SU-DHL-6 (cell line): ENCODE results near the gene HABP4.

ENCODE experiments used
- H2AFZ ChIP-seq: fragments of 200-600 bp; sonication (generic); 2 replicates; pipeline ENCODE4 v1.6.1; 2014; ENCODE audit warnings: low read depth, mild to moderate bottlenecking, moderate library complexity, mixed read lengths, antibody characterized with exemption, low read length; ENCODE audit not compliant: severe bottlenecking
- H3F3A ChIP-seq: fragments of 200-600 bp; shearing (Covaris generic); 2 replicates; pipeline ENCODE4 v1.6.0; 2016; ENCODE audit warnings: antibody characterized with exemption, mild to moderate bottlenecking; ENCODE audit not compliant: insufficient read depth
- H3K27ac ChIP-seq: fragments of 200-600 bp; sonication (generic); 2 replicates; pipeline ENCODE4 v1.5.1; 2016; ENCODE audit warnings: low read depth, mild to moderate bottlenecking, low read length, moderate library complexity, mixed read lengths
- H3K27me3 ChIP-seq: fragments of 200-600 bp; sonication (generic), shearing (Covaris generic); 2 replicates; pipeline ENCODE4 v1.6.0; 2014; ENCODE audit warnings: mild to moderate bottlenecking, low read length
- H3K36me3 ChIP-seq: fragments of 200-600 bp; sonication (generic); 2 replicates; pipeline ENCODE4 v1.6.1; 2014; ENCODE audit warnings: mild to moderate bottlenecking, low read length, mixed read lengths
- H3K4me2 ChIP-seq: fragments of 300-600, 200-600 bp; shearing (Covaris generic), sonication (generic); 2 replicates; pipeline ENCODE4 v1.6.0; 2014; ENCODE audit warnings: low read length, low read depth, mild to moderate bottlenecking; ENCODE audit not compliant: poor library complexity, severe bottlenecking
- H3K4me3 ChIP-seq: fragments of 200-600 bp; sonication (generic); 2 replicates; pipeline ENCODE4 v1.5.1; 2014; ENCODE audit warnings: antibody characterized with exemption, low read length, mild to moderate bottlenecking, mixed read lengths; ENCODE audit not compliant: insufficient read depth, poor library complexity, severe bottlenecking
- H3K79me2 ChIP-seq: fragments of 200-600 bp; sonication (generic); 2 replicates; pipeline ENCODE4 v1.6.1; 2014; ENCODE audit warnings: mild to moderate bottlenecking, low read length, moderate library complexity; ENCODE audit not compliant: insufficient read depth
- H3K9ac ChIP-seq: fragments of 200-600 bp; sonication (generic); 2 replicates; pipeline ENCODE4 v1.7.0; 2014; ENCODE audit warnings: mild to moderate bottlenecking, low read length
- H3K9me2 ChIP-seq: fragments of 200-600 bp; sonication (generic); replicated peaks from 2 replicates; pipeline ENCODE4 v1.6.1; 2014; ENCODE audit warnings: low read length; ENCODE audit not compliant: insufficient read depth
- H3K9me3 ChIP-seq: fragments of 200-600 bp; sonication (generic); 2 replicates; pipeline ENCODE4 v1.6.1; 2014; ENCODE audit warnings: low read length, mixed read lengths; ENCODE audit not compliant: insufficient read depth
- H4K20me1 ChIP-seq: fragments of 200-600 bp; sonication (generic); 2 replicates; pipeline ENCODE4 v1.6.1; 2014; ENCODE audit warnings: low read depth, mild to moderate bottlenecking, antibody characterized with exemption, low read length, moderate library complexity, mixed read lengths
- CTCF ChIP-seq: fragments of 200-600 bp; sonication (generic); IDR thresholded peaks from one replicate; pipeline ENCODE4 v1.5.1; 2017; ENCODE audit warnings: antibody characterized with exemption, mild to moderate bottlenecking, low read length, moderate library complexity; ENCODE audit not compliant: insufficient read depth, poor library complexity, severe bottlenecking
- EZH2phosphoT487 ChIP-seq: fragments of 200-600 bp; sonication (generic), shearing (Covaris generic); conservative IDR thresholded peaks from 2 replicates; pipeline ENCODE4 v1.6.1; 2018; ENCODE audit warnings: mild to moderate bottlenecking, antibody characterized with exemption, low read length, moderate library complexity, mixed read lengths

Gene HABP4

DNA sequence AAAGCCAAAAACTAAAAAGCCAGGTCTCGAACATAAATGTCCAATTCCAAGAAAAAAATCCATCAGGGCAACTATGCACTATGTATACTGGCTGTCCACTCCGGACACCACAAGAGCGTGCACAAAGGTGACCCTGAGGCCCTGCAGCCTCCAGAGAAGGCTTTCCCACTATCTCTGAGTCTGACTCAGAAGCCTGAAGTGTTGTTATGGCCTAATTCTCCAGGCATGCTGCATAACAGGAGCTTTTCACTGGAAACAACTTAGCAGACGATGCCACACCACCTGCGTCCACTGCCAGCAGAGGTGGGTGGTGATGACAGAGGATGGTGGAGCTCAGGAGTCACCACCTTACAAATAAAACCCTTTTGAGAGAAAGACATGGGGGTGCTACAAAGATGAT, 63.7 kb downstream of the HABP4 start:
- H3K9ac ChIP-seq, result no peak overlapping the region
- no peaks in the 10 kb centered on the region for H3K79me2 ChIP-seq
- H3K36me3 ChIP-seq, result no peaks in the 10 kb centered on the region
- no peaks in the 10 kb centered on the region for H4K20me1 ChIP-seq
- H3K27ac ChIP-seq, result no peak overlapping the region
- no peaks in the 10 kb centered on the region for H3K9me2 ChIP-seq
- H3K9me3 ChIP-seq, result no peaks in the 10 kb centered on the region
- no peak overlapping the region for H2AFZ ChIP-seq
- no peak overlapping the region for H3K4me3 ChIP-seq
- no peaks in the 10 kb centered on the region for H3F3A ChIP-seq
- TF ChIP-seq CTCF (no peak), EZH2phosphoT487 (no peak)
- H3K4me2 ChIP-seq, result no peak overlapping the region
- no peaks in the 10 kb centered on the region for H3K27me3 ChIP-seq

- H3K27me3 ChIP-seq, result no peaks in the 10 kb centered on the region
- H3K9ac ChIP-seq, result no peak overlapping the region
- no peaks in the 10 kb centered on the region for H4K20me1 ChIP-seq
- no peaks in the 10 kb centered on the region for H3K79me2 ChIP-seq
- no peak for TF ChIP-seq CTCF
- TF ChIP-seq EZH2phosphoT487, result no peak
- H2AFZ ChIP-seq, result no peak overlapping the region
- no peaks in the 10 kb centered on the region for H3K9me2 ChIP-seq
- H3K9me3 ChIP-seq, result no peaks in the 10 kb centered on the region
- no peak overlapping the region for H3K27ac ChIP-seq
- no peak overlapping the region for H3K4me3 ChIP-seq
- no peaks in the 10 kb centered on the region for H3K36me3 ChIP-seq
- no peak overlapping the region for H3K4me2 ChIP-seq
- H3F3A ChIP-seq, result no peaks in the 10 kb centered on the region
These were observed 64.3 kb downstream of the HABP4 start for GRCh38 chr9:96514108-96514799.

DNA sequence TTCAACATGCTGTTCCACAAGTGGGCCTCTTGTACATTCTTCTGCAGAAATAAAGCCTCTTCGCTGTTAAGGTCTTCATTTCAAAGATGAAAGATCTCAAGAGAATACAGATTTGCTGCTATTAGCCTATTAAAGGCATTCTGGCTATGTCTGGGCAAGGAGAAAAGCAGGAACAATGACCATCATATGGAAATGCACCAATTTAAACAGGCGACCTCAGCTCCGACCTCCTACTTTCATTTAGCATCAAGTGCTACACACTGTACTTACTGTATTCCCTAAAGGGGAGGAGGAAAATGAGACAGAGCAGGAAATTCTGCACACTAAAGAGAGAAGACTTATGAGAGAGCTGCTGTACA, 64.8 kb downstream of the HABP4 start:
- Histone ChIP-seq H3K4me2 (no peak overlapping the region), H3K4me3 (no peak overlapping the region), H3K9me2 (no peaks in the 10 kb centered on the region), H3K27me3 (no peaks in the 10 kb centered on the region), H2AFZ (no peak overlapping the region), H3K79me2 (no peaks in the 10 kb centered on the region), H3K36me3 (no peaks in the 10 kb centered on the region), H3F3A (no peaks in the 10 kb centered on the region), H4K20me1 (no peaks in the 10 kb centered on the region), H3K27ac (no peak overlapping the region), H3K9me3 (no peaks in the 10 kb centered on the region), H3K9ac (no peak overlapping the region)
- no peak for TF ChIP-seq CTCF
- TF ChIP-seq EZH2phosphoT487, result no peak
